MM.1S (cell line): ENCODE data around the gene UBC.

Experiments
- EZH2 ChIP-seq: fragments of 300-600 bp; sonication (generic); optimal IDR thresholded peaks from 2 replicates; pipeline ENCODE3; 2017; ENCODE audit warnings: low read depth, mild to moderate bottlenecking, antibody characterized with exemption, low read length, mixed read lengths
- TF ChIP-seq, protein P1 (sequence below): fragments of 300-600 bp; sonication (generic); IDR thresholded peaks from 2 replicates; pipeline ENCODE4 v1.5.1; 2016; ENCODE audit warnings: antibody characterized with exemption, low read length, mixed read lengths

- TF ChIP-seq, protein P1, sequence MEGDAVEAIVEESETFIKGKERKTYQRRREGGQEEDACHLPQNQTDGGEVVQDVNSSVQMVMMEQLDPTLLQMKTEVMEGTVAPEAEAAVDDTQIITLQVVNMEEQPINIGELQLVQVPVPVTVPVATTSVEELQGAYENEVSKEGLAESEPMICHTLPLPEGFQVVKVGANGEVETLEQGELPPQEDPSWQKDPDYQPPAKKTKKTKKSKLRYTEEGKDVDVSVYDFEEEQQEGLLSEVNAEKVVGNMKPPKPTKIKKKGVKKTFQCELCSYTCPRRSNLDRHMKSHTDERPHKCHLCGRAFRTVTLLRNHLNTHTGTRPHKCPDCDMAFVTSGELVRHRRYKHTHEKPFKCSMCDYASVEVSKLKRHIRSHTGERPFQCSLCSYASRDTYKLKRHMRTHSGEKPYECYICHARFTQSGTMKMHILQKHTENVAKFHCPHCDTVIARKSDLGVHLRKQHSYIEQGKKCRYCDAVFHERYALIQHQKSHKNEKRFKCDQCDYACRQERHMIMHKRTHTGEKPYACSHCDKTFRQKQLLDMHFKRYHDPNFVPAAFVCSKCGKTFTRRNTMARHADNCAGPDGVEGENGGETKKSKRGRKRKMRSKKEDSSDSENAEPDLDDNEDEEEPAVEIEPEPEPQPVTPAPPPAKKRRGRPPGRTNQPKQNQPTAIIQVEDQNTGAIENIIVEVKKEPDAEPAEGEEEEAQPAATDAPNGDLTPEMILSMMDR: no peak
- no peak for TF ChIP-seq EZH2
Measured at GRCh38 chr12:124921200-124922031, 7.0 kb upstream of the UBC start.
